Measurements from ENCODE around the gene EEFSEC. TPM values are rescaled to one million over a fixed set of nuclear protein-coding genes. Genes with fewer than 3 reads are reported as not detected.
A peak's percentile ranks its signal among the peaks of the same experiment; 100 is the strongest.
"Not testable (repeated sequence)": the region's sequence is repeated elsewhere in the genome, so short reads cannot be mapped to it uniquely, and the experiment has no call there.

Gene EEFSEC
- total and polyA plus RNA-seq, 7 experiments from 2014 or later = 17.3 to 31.4 (median 18.3) TPM

DNA sequence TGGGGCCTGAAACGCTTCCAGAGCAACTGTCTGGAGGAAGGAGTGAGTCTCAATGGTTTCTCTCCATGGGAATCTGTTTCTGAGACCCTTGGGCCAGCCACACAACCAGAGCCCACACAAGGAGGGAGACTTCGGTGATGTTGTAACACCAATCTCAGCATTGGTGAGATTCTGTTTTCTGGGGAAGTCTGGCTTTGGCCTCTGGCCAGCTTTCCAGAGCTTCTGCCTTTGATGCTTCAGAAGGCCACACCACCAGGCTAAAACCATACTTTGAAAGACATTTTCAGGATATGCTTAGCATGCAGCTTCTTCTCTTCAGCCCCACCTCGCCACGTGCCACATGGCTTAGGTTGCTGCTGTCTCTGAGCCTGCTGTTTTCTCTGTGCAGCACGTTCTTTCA lies 3.6 kb upstream of the EEFSEC start:
- Histone ChIP-seq H3K27me3 (ENCODE audit: control insufficient read depth in 2 of 2, insufficient read depth in 2 of 2, low read length in 2 of 2) (no peaks in the 10 kb centered on the region), H3K36me3 (ENCODE audit: control insufficient read depth in 2 of 3, insufficient read depth in 3 of 3, low read length in 3 of 3) (peaks cover 0 to 3% (median 0%) of the 10 kb centered on the region in 3 experiments), H3K9me3 (ENCODE audit: control insufficient read depth in 2 of 3, low read length in 3 of 3) (no peaks in the 10 kb centered on the region), H3K4me3 (ENCODE audit: low read length) (no peak overlapping the region), H3K4me1 (ENCODE audit: control insufficient read depth in 2 of 2, insufficient read depth in 2 of 2, low read length in 2 of 2) (peaks cover 7 to 10% of the 10 kb centered on the region in 2 donors), H3K27ac (ENCODE audit: low read depth, low read length) (no peak overlapping the region)
- no peak for DNase-seq
- Mint-ChIP-seq H3K4me3 (no peak overlapping the region), H3K4me1 (peaks cover 8 to 26% (median 17%) of the 10 kb centered on the region in 7 donors), H3K9me3 (peaks cover 0 to 5% (median 0%) of the 10 kb centered on the region in 11 donors), H3K27ac (peak overlapping the region in 2 of 9 donors; percentile 18 to 21), H3K27me3 (no peaks in the 10 kb centered on the region), H3K36me3 (peaks cover 0 to 15% (median 8%) of the 10 kb centered on the region in 5 donors)
- no peak for ATAC-seq
- intact Hi-C loops (cut with micrococcal nuclease) = loop anchor here in 1 of 2 donors (5.0 to 10.0 kb wide), 2 partner anchors 175 to 1743 kb away; partner anchors contain the start of gene TMCC1
- ChIA-PET POLR2A (no interaction called here), CTCF (no interaction called here)

DNA sequence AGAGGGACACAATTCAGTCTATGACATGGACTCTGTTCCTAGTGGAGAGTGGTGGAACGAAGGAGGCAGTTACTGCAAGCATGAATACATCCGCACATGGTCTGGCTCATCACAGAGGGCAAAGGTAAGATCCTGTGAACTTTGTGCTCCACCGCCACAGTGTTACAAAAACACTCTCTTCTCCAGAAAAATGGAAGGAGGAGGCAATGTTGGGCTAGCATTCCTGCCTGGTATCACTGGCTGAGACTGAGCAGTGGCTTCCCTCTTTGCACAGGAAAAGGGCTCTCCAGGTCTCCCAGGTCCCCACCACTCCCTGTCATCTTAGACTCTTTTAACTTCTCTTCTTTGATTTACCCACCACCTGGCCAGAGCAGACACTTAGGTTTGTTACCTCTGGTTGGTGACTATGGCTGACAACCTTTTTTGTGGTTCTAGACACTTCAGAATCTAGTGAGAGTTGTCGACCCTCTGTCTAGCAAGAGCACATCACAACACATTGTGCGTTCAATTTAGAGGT lies 1.5 kb upstream of the EEFSEC start:
- CTCF ChIA-PET = no interaction called here

DNA sequence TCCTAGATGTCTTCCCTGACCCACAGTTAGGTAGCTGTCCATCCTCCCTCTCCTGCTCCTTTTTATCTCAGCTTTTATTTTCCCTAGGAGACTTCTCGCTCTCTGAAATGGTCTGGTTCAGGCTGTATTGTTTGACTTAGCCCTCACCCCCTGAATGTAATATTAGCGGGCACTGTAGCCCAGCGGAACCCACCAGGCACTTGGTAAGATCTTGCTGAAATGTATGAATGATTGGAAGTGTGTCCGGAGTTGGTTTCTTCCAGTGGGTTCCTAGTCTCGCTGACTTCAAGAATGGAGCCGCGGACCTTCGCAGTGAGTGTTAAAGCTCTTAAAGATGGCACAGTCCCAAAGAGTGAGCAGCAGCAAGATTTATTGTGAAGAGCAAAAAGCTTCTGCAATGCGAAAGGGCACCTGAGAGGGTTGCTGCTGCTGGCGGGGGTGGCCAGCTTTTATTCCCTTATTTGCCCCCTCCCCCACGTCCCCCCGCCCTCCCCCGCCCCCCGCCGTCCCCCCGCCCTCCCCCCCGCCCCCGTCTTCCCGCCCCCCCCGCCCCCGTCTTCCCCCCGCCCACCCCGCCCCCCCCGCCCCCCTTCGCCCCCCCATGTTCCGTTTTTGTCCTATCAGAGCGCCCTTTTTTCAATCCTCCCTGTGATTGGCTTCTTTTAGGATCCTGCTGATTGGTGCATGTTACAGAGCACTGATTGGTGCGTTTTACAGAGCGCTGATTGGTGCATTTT lies 694 bp upstream of the EEFSEC start:
- peak overlapping the region; percentile 83 to 98 (median 95) for H3K27ac Mint-ChIP-seq
- H3K27me3 Mint-ChIP-seq = no peaks in the 10 kb centered on the region
- peak overlapping the region; percentile 84 to 98 (median 94) for H3K4me3 Mint-ChIP-seq
- peaks cover 6 to 18% (median 13%) of the 10 kb centered on the region in 5 donors for H3K36me3 Mint-ChIP-seq
- no peaks in the 10 kb centered on the region for H3K9me3 ChIP-seq (ENCODE audit: control insufficient read depth in 2 of 3, low read length in 3 of 3)
- H3K9me3 Mint-ChIP-seq = peaks cover 0 to 5% (median 0%) of the 10 kb centered on the region in 11 donors
- ChIA-PET POLR2A (interaction anchor here (0.8 to 2.6 kb wide), 3 partner anchors 30 to 145 kb away, joined by 3 to 42 read pairs (median 3); partner anchors contain the start of gene RUVBL1), CTCF (interaction anchor here (1.8 kb wide), 1 partner anchor 29 kb away, joined by 7 read pairs; the partner anchor contains the start of gene RUVBL1)
- H3K27me3 ChIP-seq (ENCODE audit: control insufficient read depth in 2 of 2, insufficient read depth in 2 of 2, low read length in 2 of 2) = no peaks in the 10 kb centered on the region
- peak overlapping the region; percentile 79 for H3K4me3 ChIP-seq (ENCODE audit: low read length)
- H3K27ac ChIP-seq (ENCODE audit: low read depth, low read length) = peak overlapping the region; percentile 77
- intact Hi-C loops (cut with micrococcal nuclease) = loop anchor here (1.0 to 10.0 kb wide), 8 partner anchors 29 to 1740 kb away; partner anchors contain the start of genes RUVBL1 (in 2 of the 2), SEC61A1 (in 2 of the 2), TMCC1 (in 2 of the 2) and ACAD9 (in 1 of the 2)
- DNase-seq (peak in 2 of 9 donors; percentile 82 to 84), ATAC-seq (peak; percentile 77)
- H3K4me1 ChIP-seq (ENCODE audit: control insufficient read depth in 2 of 2, insufficient read depth in 2 of 2, low read length in 2 of 2) = peaks cover 13% of the 10 kb centered on the region in 2 donors
- peaks cover 16 to 53% (median 40%) of the 10 kb centered on the region in 7 donors for H3K4me1 Mint-ChIP-seq
- H3K36me3 ChIP-seq (ENCODE audit: control insufficient read depth in 2 of 3, insufficient read depth in 3 of 3, low read length in 3 of 3) = peaks cover 0 to 3% (median 0%) of the 10 kb centered on the region in 3 experiments

More for the DNA sequence above, 1.5 kb upstream of the EEFSEC start:
- H3K9me3 ChIP-seq (ENCODE audit: control insufficient read depth in 2 of 3, low read length in 3 of 3) = no peaks in the 10 kb centered on the region
- H3K27ac ChIP-seq (ENCODE audit: low read depth, low read length) = peak overlapping the region; percentile 38
- peaks cover 13% of the 10 kb centered on the region in 2 donors for H3K4me1 ChIP-seq (ENCODE audit: control insufficient read depth in 2 of 2, insufficient read depth in 2 of 2, low read length in 2 of 2)
- H3K36me3 Mint-ChIP-seq = peaks cover 3 to 11% (median 7%) of the 10 kb centered on the region in 5 donors
- H3K27me3 ChIP-seq (ENCODE audit: control insufficient read depth in 2 of 2, insufficient read depth in 2 of 2, low read length in 2 of 2) = no peaks in the 10 kb centered on the region
- H3K4me3 Mint-ChIP-seq = peak overlapping the region in 7 of 10 donors; percentile 50 to 98 (median 74)
- no peaks in the 10 kb centered on the region for H3K27me3 Mint-ChIP-seq
- H3K27ac Mint-ChIP-seq = peak overlapping the region in 8 of 9 donors; percentile 3 to 98 (median 91)
- ATAC-seq (no peak), DNase-seq (no peak)
- H3K36me3 ChIP-seq (ENCODE audit: control insufficient read depth in 2 of 3, insufficient read depth in 3 of 3, low read length in 3 of 3) = peaks cover 0 to 3% (median 0%) of the 10 kb centered on the region in 3 experiments
- no peak overlapping the region for H3K4me3 ChIP-seq (ENCODE audit: low read length)
- POLR2A ChIA-PET = interaction anchor here (2.6 kb wide), 1 partner anchor 29 kb away, joined by 42 read pairs; the partner anchor contains the start of gene RUVBL1
- peaks cover 16 to 48% (median 32%) of the 10 kb centered on the region in 7 donors for H3K4me1 Mint-ChIP-seq
- peaks cover 0 to 5% (median 0%) of the 10 kb centered on the region in 11 donors for H3K9me3 Mint-ChIP-seq
- intact Hi-C loops (cut with micrococcal nuclease) = loop anchor here (2.0 to 10.0 kb wide), 3 partner anchors 173 to 1741 kb away; partner anchors contain the start of gene TMCC1 (in 2 of the 2)

DNA sequence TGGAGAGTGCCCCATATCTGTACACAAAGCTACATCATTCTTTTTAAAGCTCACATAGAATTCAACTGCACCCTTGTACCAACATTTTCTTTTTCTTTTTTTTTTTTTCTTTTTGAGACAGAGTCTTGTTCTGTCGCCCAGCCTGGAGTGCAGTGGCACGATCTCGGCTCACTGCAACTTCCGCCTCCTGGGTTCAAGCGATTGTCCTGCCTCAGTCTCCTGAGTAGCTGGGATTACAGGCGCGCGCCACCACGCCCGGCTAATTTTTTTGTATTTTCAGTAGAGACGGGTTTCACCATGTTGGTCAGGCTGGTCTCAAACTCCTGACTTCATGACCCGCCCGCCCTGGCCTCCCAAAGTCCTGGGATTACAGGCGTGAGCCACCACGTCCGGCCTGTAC lies 1.1 kb downstream of the EEFSEC start:
- not testable (repeated sequence) for H3K36me3 ChIP-seq (ENCODE audit: control insufficient read depth in 2 of 3, insufficient read depth in 3 of 3, low read length in 3 of 3); H3K9me3 ChIP-seq (ENCODE audit: control insufficient read depth in 2 of 3, low read length in 3 of 3); H3K27me3 Mint-ChIP-seq; H3K9me3 Mint-ChIP-seq; ATAC-seq; H3K27me3 ChIP-seq (ENCODE audit: control insufficient read depth in 2 of 2, insufficient read depth in 2 of 2, low read length in 2 of 2); DNase-seq
- ChIA-PET CTCF (interaction anchor here (1.2 to 1.8 kb wide), 2 partner anchors 31 to 164 kb away, joined by 3 to 7 read pairs; partner anchors contain the start of gene RUVBL1), POLR2A (interaction anchor here (0.6 to 2.6 kb wide), 6 partner anchors 31 to 1095 kb away, joined by 3 to 42 read pairs (median 3); partner anchors contain the start of genes COPG1 and RUVBL1)
- H3K4me1 Mint-ChIP-seq = peaks cover 16 to 66% (median 48%) of the 10 kb centered on the region in 7 donors
- peak overlapping the region; percentile 84 to 98 (median 94) for H3K4me3 Mint-ChIP-seq
- H3K36me3 Mint-ChIP-seq = peaks cover 11 to 32% (median 28%) of the 10 kb centered on the region in 5 donors
- H3K4me3 ChIP-seq (ENCODE audit: low read length) = peak overlapping the region; percentile 79
- H3K4me1 ChIP-seq (ENCODE audit: control insufficient read depth in 2 of 2, insufficient read depth in 2 of 2, low read length in 2 of 2) = peaks cover 13% of the 10 kb centered on the region in 2 donors
- H3K27ac Mint-ChIP-seq = peak overlapping the region; percentile 25 to 98 (median 91)
- H3K27ac ChIP-seq (ENCODE audit: low read depth, low read length) = peak overlapping the region; percentile 77
- intact Hi-C loops (cut with micrococcal nuclease) = loop anchor here in 1 of 2 donors (5.0 to 10.0 kb wide), 2 partner anchors 170 to 1738 kb away; partner anchors contain the start of gene TMCC1

DNA sequence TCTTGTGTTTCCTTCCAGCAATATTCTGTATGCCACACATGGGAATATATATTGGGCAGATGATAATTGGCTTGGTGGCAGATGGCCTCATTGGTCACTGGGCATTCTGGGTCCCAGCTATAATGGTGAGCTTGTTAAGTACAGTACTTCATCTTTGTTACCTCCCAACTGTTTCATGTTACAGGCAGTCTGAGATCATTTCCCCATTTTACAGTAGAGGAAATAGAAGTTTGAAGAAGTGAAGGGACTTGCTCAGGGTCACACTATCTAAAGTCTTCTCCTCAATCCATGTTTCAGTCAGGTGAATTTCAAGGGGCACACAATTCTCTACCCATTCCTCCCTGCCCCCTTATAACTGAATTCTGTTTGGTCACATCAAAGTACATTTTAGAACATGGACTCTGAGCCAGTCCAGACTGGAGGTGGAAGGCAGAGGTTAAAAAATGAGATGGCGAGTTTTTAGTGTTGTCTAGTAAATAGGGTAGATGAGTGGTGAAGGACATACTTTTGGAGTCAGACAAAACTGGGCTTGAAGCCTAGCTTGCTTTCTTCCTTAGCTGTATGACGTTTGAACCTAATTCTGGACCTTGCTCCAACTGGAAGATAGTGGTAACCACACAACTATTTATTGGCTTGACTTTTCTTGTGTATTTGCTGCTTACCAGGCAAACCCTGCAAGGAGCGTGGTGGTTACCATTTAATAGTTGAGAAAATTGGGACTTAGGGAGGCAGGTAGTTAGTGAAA lies 2.5 kb downstream of the EEFSEC start:
- Histone ChIP-seq H3K27ac (ENCODE audit: low read depth, low read length) (no peak overlapping the region), H3K9me3 (ENCODE audit: control insufficient read depth in 2 of 3, low read length in 3 of 3) (no peaks in the 10 kb centered on the region), H3K36me3 (ENCODE audit: control insufficient read depth in 2 of 3, insufficient read depth in 3 of 3, low read length in 3 of 3) (peaks cover 0 to 3% (median 0%) of the 10 kb centered on the region in 3 experiments), H3K4me1 (ENCODE audit: control insufficient read depth in 2 of 2, insufficient read depth in 2 of 2, low read length in 2 of 2) (peaks cover 13% of the 10 kb centered on the region in 2 donors), H3K4me3 (ENCODE audit: low read length) (no peak overlapping the region), H3K27me3 (ENCODE audit: control insufficient read depth in 2 of 2, insufficient read depth in 2 of 2, low read length in 2 of 2) (no peaks in the 10 kb centered on the region)
- ATAC-seq (no peak), DNase-seq (no peak)
- CTCF ChIA-PET = no interaction called here
- H3K36me3 Mint-ChIP-seq = peaks cover 11 to 38% (median 36%) of the 10 kb centered on the region in 5 donors
- peak overlapping the region in 1 of 9 donors; percentile 13 for H3K27ac Mint-ChIP-seq
- H3K9me3 Mint-ChIP-seq = peaks cover 0 to 5% (median 0%) of the 10 kb centered on the region in 11 donors
- POLR2A ChIA-PET = no interaction called here
- H3K27me3 Mint-ChIP-seq = no peaks in the 10 kb centered on the region
- H3K4me3 Mint-ChIP-seq = peak overlapping the region in 6 of 10 donors; percentile 8 to 54 (median 24)
- intact Hi-C loops (cut with micrococcal nuclease) = loop anchor here in 1 of 2 donors (10.0 kb wide), 1 partner anchor 169 kb away; no protein-coding TSS in a partner anchor
- H3K4me1 Mint-ChIP-seq = peaks cover 16 to 79% (median 62%) of the 10 kb centered on the region in 7 donors
